H1 (cell line): Measurements from ENCODE around the gene HOXD4. TPM values are rescaled to one million over a fixed set of nuclear protein-coding genes. Genes with fewer than 3 reads are reported as not detected.
A peak's percentile ranks its signal among the peaks of the same experiment; 100 is the strongest.

ENCODE experiments used
- CTCF ChIA-PET: fragments of 300-600 bp; sonication (Branson Sonifier 250); formaldehyde crosslinking; loops from one replicate; lab custom pipeline; 2021; ENCODE audit not compliant: partially characterized antibody; lab: Charles Lee
- POLR2A ChIA-PET: fragments of 300-600 bp; sonication (Branson Sonifier 250); formaldehyde crosslinking; loops from one replicate; lab custom pipeline; 2021; ENCODE audit warnings: inconsistent platforms; ENCODE audit not compliant: partially characterized antibody; lab: Charles Lee
- DNase-seq, 2 experiments: peaks; one replicate each; pipeline versions ENCODE4 v3.0.0 to v3.0.0-alpha.2; 2010 to 2022; ENCODE audit warnings: low spot score in 2 of 2, low read depth in 1 of 2, mixed read lengths in 1 of 2
- FAIRE-seq: peaks from 2 replicates; lab custom pipeline; 2011; peaks lifted over from hg19 to GRCh38; lab: Jason Lieb, UNC
- H2AFZ ChIP-seq: 2 replicates; pipeline ENCODE4 v1.8.1; 2012; ENCODE audit warnings: low read length, inconsistent platforms
- H2AK5ac ChIP-seq: 2 replicates; pipeline ENCODE4 v1.6.1; 2013; ENCODE audit warnings: low read depth, low read length
- H2BK120ac ChIP-seq: replicated peaks from 2 replicates; pipeline ENCODE3; 2013; ENCODE audit warnings: low read depth, low read length, inconsistent platforms
- H2BK12ac ChIP-seq: 2 replicates; pipeline ENCODE4 v1.6.1; 2013; ENCODE audit warnings: low read depth, low read length
- H2BK15ac ChIP-seq: 2 replicates; pipeline ENCODE4 v1.6.1; 2013; ENCODE audit warnings: low read length
- H2BK20ac ChIP-seq: 2 replicates; pipeline ENCODE4 v1.6.1; 2013; ENCODE audit warnings: low read length
- H2BK5ac ChIP-seq: 2 replicates; pipeline ENCODE4 v1.6.1; 2013; ENCODE audit warnings: low read depth, low read length
- H3K14ac ChIP-seq: 2 replicates; pipeline ENCODE4 v1.6.1; 2013; ENCODE audit warnings: inconsistent platforms; ENCODE audit not compliant: insufficient read length
- H3K18ac ChIP-seq: 2 replicates; pipeline ENCODE4 v1.6.1; 2013; ENCODE audit warnings: low read length; ENCODE audit errors: extremely low read depth
- H3K23ac ChIP-seq: 2 replicates; pipeline ENCODE4 v1.6.1; 2013; ENCODE audit warnings: inconsistent platforms; ENCODE audit not compliant: insufficient read length
- H3K23me2 ChIP-seq: 2 replicates; pipeline ENCODE4 v1.6.1; 2013; ENCODE audit warnings: low read depth, low read length
- H3K27ac ChIP-seq: 2 replicates; pipeline ENCODE4 v1.6.1; 2011; ENCODE audit warnings: low read depth, low read length, inconsistent platforms
- H3K27me3 ChIP-seq, 4 experiments: replicated peaks in 1 of 4; 1 replicate in 1 of 4; 2 replicates in 3 of 4; pipeline versions ENCODE4 v1.6.1 to v1.8.1; 2011 to 2013; ENCODE audit warnings: low read length in 3 of 4, mild to moderate bottlenecking in 3 of 4, inconsistent platforms in 2 of 4, mixed read lengths in 2 of 4, moderate library complexity in 1 of 4; ENCODE audit not compliant: control insufficient read depth in 3 of 4, insufficient read depth in 3 of 4; ENCODE audit errors: extremely low read depth in 1 of 4
- H3K36me3 ChIP-seq, 4 experiments: 2 replicates each; pipeline versions ENCODE4 v1.6.1 to v1.8.1; 2011 to 2013; ENCODE audit warnings: mild to moderate bottlenecking in 4 of 4, low read length in 3 of 4, moderate library complexity in 2 of 4, control low read depth in 1 of 4, inconsistent platforms in 1 of 4; ENCODE audit not compliant: insufficient read depth in 4 of 4, control insufficient read depth in 2 of 4
- H3K4ac ChIP-seq: replicated peaks from 2 replicates; pipeline ENCODE3; 2013; ENCODE audit warnings: low read length, low read depth, mixed read lengths, inconsistent platforms; ENCODE audit not compliant: insufficient read length
- H3K4me1 ChIP-seq, 4 experiments: replicated peaks in 1 of 4; 1 replicate in 1 of 4; 2 replicates in 3 of 4; pipeline versions ENCODE4 v1.6.1 to v1.8.1; 2011 to 2013; ENCODE audit warnings: low read length in 3 of 4, inconsistent platforms in 2 of 4, mixed read lengths in 1 of 4; ENCODE audit not compliant: insufficient read depth in 4 of 4, control insufficient read depth in 3 of 4
- H3K4me2 ChIP-seq, 2 experiments: 2 replicates each; pipeline versions ENCODE4 v1.6.1 to v1.8.1; 2011 to 2013; ENCODE audit warnings: low read depth in 2 of 2, low read length in 2 of 2, control low read depth in 1 of 2, inconsistent platforms in 1 of 2, mild to moderate bottlenecking in 1 of 2; ENCODE audit not compliant: insufficient read depth in 1 of 2
- H3K4me3 ChIP-seq, 4 experiments: fragments of 200-600, 300-600 bp in 1 of 4; sonication (generic), shearing (Covaris generic), sonication (Bioruptor Twin) in 1 of 4; 2 replicates each; pipeline versions ENCODE4 v1.5.1 to v1.8.1; 2011 to 2016; ENCODE audit warnings: low read length in 4 of 4, low read depth in 3 of 4, control low read depth in 2 of 4, inconsistent platforms in 2 of 4, mild to moderate bottlenecking in 2 of 4, mixed read lengths in 1 of 4, moderate library complexity in 1 of 4; ENCODE audit not compliant: insufficient read depth in 2 of 4; ENCODE audit errors: extremely low read depth in 1 of 4
- H3K56ac ChIP-seq: replicated peaks from 2 replicates; pipeline ENCODE3; 2013; ENCODE audit warnings: low read depth, mild to moderate bottlenecking, mixed read lengths, low read length, inconsistent platforms; ENCODE audit not compliant: insufficient read length
- H3K79me1 ChIP-seq: 2 replicates; pipeline ENCODE4 v1.6.1; 2013; ENCODE audit warnings: low read depth, low read length, control low read depth
- H3K79me2 ChIP-seq, 2 experiments: 2 replicates each; pipeline versions ENCODE4 v1.6.1 to v1.8.1; 2012 to 2013; ENCODE audit warnings: low read length in 2 of 2, mild to moderate bottlenecking in 2 of 2, inconsistent platforms in 1 of 2; ENCODE audit not compliant: insufficient read depth in 2 of 2, control insufficient read depth in 1 of 2
- H3K9ac ChIP-seq, 4 experiments: replicated peaks in 1 of 4; 1 replicate in 1 of 4; 2 replicates in 3 of 4; pipeline versions ENCODE4 v1.6.1 to v1.8.1; 2011 to 2013; ENCODE audit warnings: low read depth in 3 of 4, low read length in 3 of 4, control low read depth in 2 of 4, mild to moderate bottlenecking in 2 of 4, moderate library complexity in 2 of 4, inconsistent platforms in 1 of 4; ENCODE audit errors: extremely low read depth in 1 of 4
- H3K9me3 ChIP-seq, 2 experiments: 2 replicates each; pipeline versions ENCODE4 v1.6.1 to v1.8.1; 2012 to 2013; ENCODE audit warnings: mild to moderate bottlenecking in 2 of 2, moderate library complexity in 2 of 2, control low read depth in 1 of 2, inconsistent platforms in 1 of 2, low read depth in 1 of 2, low read length in 1 of 2, mixed read lengths in 1 of 2; ENCODE audit not compliant: insufficient read depth in 2 of 2
- H4K20me1 ChIP-seq, 2 experiments: replicated peaks in 1 of 2; 2 replicates each; pipeline versions ENCODE3 to v1.8.1; 2011 to 2013; ENCODE audit warnings: inconsistent platforms in 2 of 2, low read length in 2 of 2, mild to moderate bottlenecking in 1 of 2; ENCODE audit not compliant: insufficient read depth in 2 of 2, control insufficient read depth in 1 of 2
- H4K5ac ChIP-seq: 2 replicates; pipeline ENCODE4 v1.6.1; 2013; ENCODE audit warnings: low read length, low read depth, mixed read lengths, inconsistent platforms; ENCODE audit not compliant: insufficient read length
- H4K8ac ChIP-seq: 2 replicates; pipeline ENCODE4 v1.8.0; 2013; ENCODE audit warnings: mild to moderate bottlenecking, moderate library complexity, low read length, inconsistent platforms; ENCODE audit not compliant: insufficient read depth; ENCODE audit errors: extremely low read depth
- H4K91ac ChIP-seq: replicated peaks from 2 replicates; pipeline ENCODE3; 2013; ENCODE audit warnings: low read length, mixed read lengths, inconsistent platforms; ENCODE audit not compliant: insufficient read length
- ASH2L ChIP-seq: fragments of 200-600, 300-600 bp; sonication (generic); IDR thresholded peaks from one replicate; pipeline ENCODE4 v1.7.1; 2017; ENCODE audit warnings: low read length
- BCL11A ChIP-seq, 2 experiments: IDR thresholded peaks; one replicate each; pipeline ENCODE4 v1.6.1; 2011; ENCODE audit warnings: low read depth in 2 of 2, low read length in 2 of 2, mild to moderate bottlenecking in 2 of 2
- CBX5 ChIP-seq: fragments of 300-800, 300-1000 bp; sonication (generic); IDR thresholded peaks from 2 replicates; pipeline ENCODE4 v1.7.1; 2016; ENCODE audit warnings: antibody characterized with exemption, low read length, low read depth
- FOSL1 ChIP-seq: IDR thresholded peaks from 2 replicates; pipeline ENCODE4 v1.6.1; 2011; ENCODE audit warnings: mild to moderate bottlenecking, low read depth, low read length, moderate library complexity; ENCODE audit not compliant: insufficient read depth
- KDM1A ChIP-seq: fragments of 200-600, 300-600 bp; sonication (generic); IDR thresholded peaks from 2 replicates; pipeline ENCODE4 v1.7.1; 2016; ENCODE audit warnings: mild to moderate bottlenecking, low read length, borderline replicate concordance
- RFX5 ChIP-seq: IDR thresholded peaks from 2 replicates; pipeline ENCODE4 v1.6.1; 2011; ENCODE audit warnings: low read depth, low read length, improper control_type of control experiment, borderline replicate concordance
- SRF ChIP-seq: IDR thresholded peaks from 2 replicates; pipeline ENCODE4 v1.6.1; 2011; ENCODE audit warnings: mild to moderate bottlenecking, low read depth, low read length, moderate library complexity
- SUZ12 ChIP-seq: fragments of 200-600 bp; sonication (generic); IDR thresholded peaks from 2 replicates; pipeline ENCODE4 v1.6.1; 2012; ENCODE audit warnings: mild to moderate bottlenecking, inconsistent platforms, low read length, moderate library complexity, mixed read lengths
- WGBS, 2 experiments: shearing (Covaris generic) in 1 of 2; methylation state at CpG; one replicate each; pipeline versions ENCODE4 v1.1.6 to v1.1.7; 2013 to 2015; ENCODE audit warnings: low lambda C conversion rate in 2 of 2, mixed read lengths in 2 of 2, inconsistent platforms in 1 of 2, low coverage in 1 of 2, missing lambda C conversion rate in 1 of 2; ENCODE audit not compliant: insufficient replicate concordance in 2 of 2, insufficient coverage in 1 of 2, insufficient read length in 1 of 2; ENCODE audit errors: extremely low coverage in 1 of 2, missing lambda C conversion rate in 1 of 2; 5-methylcytosine and 5-hydroxymethylcytosine counted together
- polyA plus RNA-seq, 7 experiments: library from polyadenylated mRNA; depleted of rRNA in 3 of 7; stranded (reverse) in 5 of 7; unstranded in 2 of 7; fragments of >200 nt in 5 of 7; fragments of 200-250 nt in 2 of 7; gene quantifications; 1 replicate in 5 of 7; 2 replicates in 1 of 7; 4 replicates in 1 of 7; pipeline versions ENCODE4 v1.2.1 to v1.2.3, GENCODE V29; 2011 to 2013; ENCODE audit warnings: missing spikeins in 2 of 7, mixed read lengths in 2 of 7
- total RNA-seq: library from RNA; stranded (reverse); fragmentation: NEBNext Ultra II Directional; extraction: Animal tissue kit (Norgen Biotek cat#: 25700); gene quantifications from 2 replicates; pipeline ENCODE4 v1.2.1, GENCODE V29; 2021
- TF ChIP-seq, protein P1 (sequence below): IDR thresholded peaks from 2 replicates; pipeline ENCODE4 v1.6.1; 2012; ENCODE audit warnings: inconsistent platforms

The HOXD4 gene
- total and polyA plus RNA-seq, 2 of the 8 experiments (the other 6 are each of a cell fraction or from before 2014, with no cell fraction given): not detected

GRCh38 chr2:176106581-176107539, 44.5 kb upstream of the HOXD4 start, which contains the start of gene HOXD11:
TSS of gene HOXD11 (plus strand) at chr2:176107280. CDS start at chr2:176107356, 76 bp downstream.
- WGBS, 2 experiments: 5% methylated on average over 66 of the region's 85 CpGs; no CpG with 5 or more reads in 1 of the 2 experiments
- Histone ChIP-seq H3K23ac (no peak within 1 kb of the TSS), H3K4me1 (peaks cover 0 to 21% (median 10%) of the 10 kb centered on the region in 4 experiments; a peak in 5 of 7 replicates), H3K36me3 (peaks cover 0 to 4% (median 0%) of the 10 kb centered on the region in 4 experiments; a peak in 1 of 8 replicates), H2BK12ac (peak within 1 kb of the TSS; percentile 94; the same call in 1 of the 2 replicates), H3K79me2 (no peaks in the 10 kb centered on the region), H3K9me3 (no peaks in the 10 kb centered on the region), H2BK5ac (no peak within 1 kb of the TSS), H3K4me2 (peak within 1 kb of the TSS; percentile 18 to 67; a peak in 3 of 4 replicates), H3K4me3 (peak within 1 kb of the TSS in 2 of 4 experiments; percentile 3 to 41; a peak in 2 of 8 replicates), H2AFZ (no peak within 1 kb of the TSS), H4K8ac (peak within 1 kb of the TSS; percentile 80; the same call in 1 of the 2 replicates), H4K5ac (no peak within 1 kb of the TSS), H2BK15ac (peak within 1 kb of the TSS; percentile 53; the same call in 1 of the 2 replicates), H3K79me1 (no peaks in the 10 kb centered on the region), H3K27ac (no peak within 1 kb of the TSS), H4K20me1 (peaks cover 13 to 46% of the 10 kb centered on the region in 2 experiments), H3K56ac (no peak within 1 kb of the TSS), H3K27me3 (peaks cover 98 to 99% (median 99%) of the 10 kb centered on the region in 4 experiments), H2BK120ac (no peak within 1 kb of the TSS), H3K18ac (peak within 1 kb of the TSS; percentile 48), H2BK20ac (peak within 1 kb of the TSS; percentile 93), H3K9ac (no peak within 1 kb of the TSS), H3K14ac (no peak within 1 kb of the TSS), H4K91ac (no peak within 1 kb of the TSS), H3K23me2 (0 out of 2 replicates have a peak, but pooled peaks cover 2% of the 10 kb centered on the region), H2AK5ac (0 out of 2 replicates have a peak within 1 kb of the TSS, but pooled peaks have one; percentile 92), H3K4ac (no peak within 1 kb of the TSS)
- FAIRE-seq: no peak
- POLR2A ChIA-PET: interaction anchor here (2.5 kb wide), 1 partner anchor 10 kb away, joined by 12 read pairs; no protein-coding TSS in a partner anchor
- CTCF ChIA-PET: interaction anchor here (1.0 to 2.0 kb wide), 4 partner anchors 9 to 26 kb away, joined by 3 to 5 read pairs (median 4); no protein-coding TSS in a partner anchor
- DNase-seq: peak in 1 of 2 experiments; percentile 78
- TF ChIP-seq ASH2L (peak; percentile 84), FOSL1 (no peak), SRF (no peak), CBX5 (no peak), KDM1A (no peak; the same call in 1 of the 2 replicates), RFX5 (no peak), BCL11A (IDR thresholded peaks at IDR 0.05; ENCODE audit: low read depth in 2 of 2, low read length in 2 of 2) (no peak), SUZ12 (peak; percentile 95)
- TF ChIP-seq, protein P1, sequence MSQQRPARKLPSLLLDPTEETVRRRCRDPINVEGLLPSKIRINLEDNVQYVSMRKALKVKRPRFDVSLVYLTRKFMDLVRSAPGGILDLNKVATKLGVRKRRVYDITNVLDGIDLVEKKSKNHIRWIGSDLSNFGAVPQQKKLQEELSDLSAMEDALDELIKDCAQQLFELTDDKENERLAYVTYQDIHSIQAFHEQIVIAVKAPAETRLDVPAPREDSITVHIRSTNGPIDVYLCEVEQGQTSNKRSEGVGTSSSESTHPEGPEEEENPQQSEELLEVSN: peak; percentile 36
